ENCODE results near the gene CRKL.

DNA sequence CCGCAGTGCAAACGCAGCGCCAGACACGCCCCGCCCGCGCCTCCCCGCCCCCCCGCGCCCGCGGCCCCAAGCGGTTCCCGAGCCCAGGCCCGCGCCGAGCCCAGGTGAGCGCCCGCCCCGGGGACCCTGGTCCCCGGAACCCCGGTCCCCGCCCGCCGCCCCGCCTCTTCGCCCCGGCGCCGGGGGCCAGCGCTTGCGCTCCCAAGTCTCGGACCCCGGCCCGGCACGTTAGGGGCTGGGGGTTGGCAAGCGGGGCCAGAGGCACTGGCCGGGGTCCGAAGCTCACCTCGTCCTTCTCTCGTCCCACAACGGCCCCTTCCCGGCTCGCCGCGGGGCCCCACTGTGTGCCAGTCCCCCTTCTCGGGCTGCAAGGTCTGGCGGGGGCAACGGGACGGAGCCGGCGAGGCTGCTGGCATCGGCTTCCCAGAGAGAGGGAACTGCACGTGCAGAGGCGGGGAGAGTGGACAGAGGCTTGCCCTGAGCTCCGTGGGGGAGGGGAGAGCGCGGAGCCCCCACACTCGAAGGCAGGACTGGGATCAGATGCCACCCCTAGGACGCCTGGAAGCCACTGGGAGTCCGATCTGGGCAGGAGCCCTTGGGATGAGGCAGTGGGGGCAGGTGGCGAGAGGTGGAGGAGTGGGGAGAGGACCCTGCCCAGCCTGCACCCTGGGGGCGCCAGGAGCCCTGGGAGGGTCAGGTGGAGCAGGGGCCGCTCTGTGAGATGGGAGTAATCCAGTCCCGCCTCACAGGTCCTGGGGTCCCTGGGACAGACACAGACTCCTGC lies 48.1 kb downstream of the CRKL start:
- TF ChIP-seq CTCF (IDR thresholded peaks at IDR 0.05) = no peak
- TF ChIP-seq POLR2AphosphoS5 (IDR thresholded peaks at IDR 0.05) = no peak
